HUES6 (cell line): ENCODE data around the gene RGS7.
"Not testable (repeated sequence)": the region's sequence is repeated elsewhere in the genome, so short reads cannot be mapped to it uniquely, and the experiment has no call there.

Experiments
- H3K27ac ChIP-seq: 2 replicates; pipeline ENCODE4 v1.7.0; 2013; ENCODE audit warnings: low read depth, mild to moderate bottlenecking, low read length, inconsistent platforms
- H3K27me3 ChIP-seq: 2 replicates; pipeline ENCODE4 v1.6.1; 2013; ENCODE audit warnings: low read length; ENCODE audit not compliant: control insufficient read depth, insufficient read depth
- H3K36me3 ChIP-seq: 2 replicates; pipeline ENCODE4 v1.6.1; 2013; ENCODE audit warnings: low read length; ENCODE audit not compliant: control insufficient read depth, insufficient read depth
- H3K4me1 ChIP-seq: 2 replicates; pipeline ENCODE4 v1.6.1; 2013; ENCODE audit warnings: low read length; ENCODE audit not compliant: control insufficient read depth, insufficient read depth
- H3K4me3 ChIP-seq: 2 replicates; pipeline ENCODE4 v1.5.1; 2013; ENCODE audit warnings: low read depth, low read length
- H3K9ac ChIP-seq: one replicate; pipeline ENCODE4 v1.6.1; 2013; ENCODE audit warnings: mild to moderate bottlenecking, low read length
- H3K9me3 ChIP-seq: 2 replicates; pipeline ENCODE4 v1.6.1; 2013; ENCODE audit warnings: low read depth, low read length; ENCODE audit not compliant: control insufficient read depth, insufficient read depth

RGS7 gene

GRCh38 chr1:240765732-240766363 is 591.2 kb downstream of the RGS7 start:
- H3K27me3 ChIP-seq: no peaks in the 10 kb centered on the region
- H3K4me3 ChIP-seq: no peak overlapping the region
- H3K4me1 ChIP-seq: peaks cover 10% of the 10 kb centered on the region
- no peaks in the 10 kb centered on the region for H3K36me3 ChIP-seq
- H3K27ac ChIP-seq: 0 out of 2 replicates have a peak overlapping the region, but pooled peaks have one; percentile 55
- no peak overlapping the region for H3K9ac ChIP-seq
- no peaks in the 10 kb centered on the region for H3K9me3 ChIP-seq

- Histone ChIP-seq H3K4me3 (no peak overlapping the region), H3K9ac (no peak overlapping the region), H3K27me3 (no peaks in the 10 kb centered on the region), H3K36me3 (no peaks in the 10 kb centered on the region), H3K9me3 (no peaks in the 10 kb centered on the region), H3K27ac (no peak overlapping the region), H3K4me1 (peaks cover 10% of the 10 kb centered on the region)
These were observed 593.2 kb downstream of the RGS7 start for GRCh38 chr1:240763771-240764170.

GRCh38 chr1:240763095-240763494 is 593.9 kb downstream of the RGS7 start:
- not testable (repeated sequence) for H3K9me3 ChIP-seq, H3K4me3 ChIP-seq, H3K27me3 ChIP-seq, H3K9ac ChIP-seq, H3K27ac ChIP-seq, H3K36me3 ChIP-seq
- peaks cover 16% of the 10 kb centered on the region for H3K4me1 ChIP-seq

- H3K9me3 ChIP-seq: not testable (repeated sequence)
These were observed 594.5 kb downstream of the RGS7 start for GRCh38 chr1:240762471-240762987.

GRCh38 chr1:240758777-240759176 is 598.2 kb downstream of the RGS7 start:
- H3K36me3 ChIP-seq, H3K4me1 ChIP-seq, H3K9ac ChIP-seq, H3K9me3 ChIP-seq, H3K4me3 ChIP-seq, H3K27me3 ChIP-seq, H3K27ac ChIP-seq: not testable (repeated sequence)

More at GRCh38 chr1:240762471-240762987, 594.5 kb downstream of the RGS7 start:
- H3K4me1 ChIP-seq: peaks cover 16% of the 10 kb centered on the region
- H3K4me3 ChIP-seq, H3K27ac ChIP-seq, H3K27me3 ChIP-seq, H3K9ac ChIP-seq, H3K36me3 ChIP-seq: not testable (repeated sequence)

- Histone ChIP-seq H3K36me3 (no peaks in the 10 kb centered on the region), H3K4me3 (no peak overlapping the region), H3K27me3 (no peaks in the 10 kb centered on the region), H3K27ac (no peak overlapping the region), H3K9ac (no peak overlapping the region), H3K4me1 (peaks cover 6% of the 10 kb centered on the region), H3K9me3 (no peaks in the 10 kb centered on the region)
These were observed 598.7 kb downstream of the RGS7 start for GRCh38 chr1:240758296-240758695.

GRCh38 chr1:240747907-240748306 is 609.1 kb downstream of the RGS7 start:
- H3K4me1 ChIP-seq: 0 out of 2 replicates have a peak, but pooled peaks cover 6% of the 10 kb centered on the region
- H3K27me3 ChIP-seq: no peaks in the 10 kb centered on the region
- no peak overlapping the region for H3K9ac ChIP-seq
- no peak overlapping the region for H3K4me3 ChIP-seq
- H3K9me3 ChIP-seq: no peaks in the 10 kb centered on the region
- H3K36me3 ChIP-seq: no peaks in the 10 kb centered on the region
- H3K27ac ChIP-seq: no peak overlapping the region

- Histone ChIP-seq H3K27ac (no peak overlapping the region), H3K27me3 (no peaks in the 10 kb centered on the region), H3K4me1 (0 out of 2 replicates have a peak, but pooled peaks cover 6% of the 10 kb centered on the region), H3K4me3 (no peak overlapping the region), H3K9me3 (no peaks in the 10 kb centered on the region), H3K36me3 (no peaks in the 10 kb centered on the region), H3K9ac (no peak overlapping the region)
These were observed 613.3 kb downstream of the RGS7 start for GRCh38 chr1:240743705-240744104.

GRCh38 chr1:240739754-240740153 is 617.3 kb downstream of the RGS7 start:
- Histone ChIP-seq H3K36me3 (no peaks in the 10 kb centered on the region), H3K27me3 (no peaks in the 10 kb centered on the region), H3K4me3 (no peak overlapping the region), H3K9me3 (no peaks in the 10 kb centered on the region), H3K9ac (no peak overlapping the region), H3K27ac (no peak overlapping the region), H3K4me1 (0 out of 2 replicates have a peak, but pooled peaks cover 6% of the 10 kb centered on the region)

- H3K9ac ChIP-seq: no peak overlapping the region
- H3K9me3 ChIP-seq: no peaks in the 10 kb centered on the region
- 0 out of 2 replicates have a peak, but pooled peaks cover 6% of the 10 kb centered on the region for H3K4me1 ChIP-seq
- no peak overlapping the region for H3K27ac ChIP-seq
- H3K27me3 ChIP-seq: no peaks in the 10 kb centered on the region
- no peaks in the 10 kb centered on the region for H3K36me3 ChIP-seq
- H3K4me3 ChIP-seq: no peak overlapping the region
These were observed 617.9 kb downstream of the RGS7 start for GRCh38 chr1:240739139-240739538.

- Histone ChIP-seq H3K9me3 (no peaks in the 10 kb centered on the region), H3K36me3 (no peaks in the 10 kb centered on the region), H3K4me1 (no peaks in the 10 kb centered on the region), H3K4me3 (no peak overlapping the region), H3K9ac (no peak overlapping the region), H3K27ac (no peak overlapping the region), H3K27me3 (no peaks in the 10 kb centered on the region)
These were observed 619.2 kb downstream of the RGS7 start for GRCh38 chr1:240737766-240738265.
